Ascending aorta (tissue), 2 donors: ENCODE data around the gene TMEM108. TPM values are rescaled to one million over a fixed set of nuclear protein-coding genes. Genes with fewer than 3 reads are reported as not detected.

Experiments
- DNase-seq, 2 donors: peaks; one replicate each; pipeline ENCODE4 v3.0.0-alpha.2; 2019; ENCODE audit warnings: low spot score in 2 of 2
- H3K27ac ChIP-seq, 2 donors: fragments of 200-600 bp; sonication (generic); one replicate each; pipeline ENCODE4 v1.5.1; 2016 to 2017; ENCODE audit warnings: mild to moderate bottlenecking in 1 of 2
- H3K27me3 ChIP-seq: fragments of 200-600 bp; sonication (generic); one replicate; pipeline ENCODE4 v1.5.1; 2017
- H3K36me3 ChIP-seq, 2 donors: fragments of 200-600 bp; sonication (generic); one replicate each; pipeline ENCODE4 v1.5.1; 2016
- H3K4me1 ChIP-seq, 2 donors: fragments of 200-600 bp; sonication (generic); one replicate each; pipeline ENCODE4 v1.5.1; 2016 to 2017; ENCODE audit warnings: mild to moderate bottlenecking in 1 of 2
- H3K4me3 ChIP-seq, 2 donors: fragments of 200-600 bp; sonication (generic); one replicate each; pipeline ENCODE4 v1.5.1; 2016 to 2017; ENCODE audit warnings: mild to moderate bottlenecking in 1 of 2
- H3K9me3 ChIP-seq, 2 donors: fragments of 200-600 bp; sonication (generic); one replicate each; pipeline ENCODE4 v1.5.1; 2016
- CTCF ChIP-seq, 3 experiments: fragments of 200-600 bp in 2 of 3; fragments of 450-650 bp in 1 of 3; sonication (generic) in 2 of 3; IDR thresholded peaks; one replicate each; pipeline ENCODE4 v1.5.1; 2016 to 2019; ENCODE audit warnings: antibody characterized with exemption in 3 of 3, mild to moderate bottlenecking in 1 of 3, moderate library complexity in 1 of 3
- intact Hi-C: fragments of 100-400 bp; cut with DNase I; formaldehyde crosslinking; loops from one replicate; pipeline ENCODE4 v1.15.1; 2023
- total RNA-seq: library from RNA; depleted of rRNA; stranded (reverse); fragments of >200 nt; gene quantifications from one replicate; pipeline ENCODE4 v1.1.0, GENCODE V29; 2016

The TMEM108 gene
- total RNA-seq, 1 donor from 2014 or later: not detected

GRCh38 chr3:133362539-133362938 lies 324.3 kb downstream of the TMEM108 start:
- Histone ChIP-seq H3K36me3 (no peaks in the 10 kb centered on the region), H3K27ac (no peak overlapping the region), H3K9me3 (no peaks in the 10 kb centered on the region), H3K27me3 (no peaks in the 10 kb centered on the region), H3K4me1 (no peaks in the 10 kb centered on the region), H3K4me3 (no peak overlapping the region)
- intact Hi-C loops: no loop called here
- TF ChIP-seq CTCF (IDR thresholded peaks at IDR 0.05): no peak
- DNase-seq: no peak

- no peaks in the 10 kb centered on the region for H3K4me1 ChIP-seq
- intact Hi-C loops: no loop called here
- no peaks in the 10 kb centered on the region for H3K27me3 ChIP-seq
- no peak for DNase-seq
- TF ChIP-seq CTCF (IDR thresholded peaks at IDR 0.05): no peak
- H3K4me3 ChIP-seq: no peak overlapping the region
- H3K9me3 ChIP-seq: no peaks in the 10 kb centered on the region
- no peaks in the 10 kb centered on the region for H3K36me3 ChIP-seq
- H3K27ac ChIP-seq: no peak overlapping the region
Observed at GRCh38 chr3:133364704-133365103, 326.5 kb downstream of the TMEM108 start.

DNA sequence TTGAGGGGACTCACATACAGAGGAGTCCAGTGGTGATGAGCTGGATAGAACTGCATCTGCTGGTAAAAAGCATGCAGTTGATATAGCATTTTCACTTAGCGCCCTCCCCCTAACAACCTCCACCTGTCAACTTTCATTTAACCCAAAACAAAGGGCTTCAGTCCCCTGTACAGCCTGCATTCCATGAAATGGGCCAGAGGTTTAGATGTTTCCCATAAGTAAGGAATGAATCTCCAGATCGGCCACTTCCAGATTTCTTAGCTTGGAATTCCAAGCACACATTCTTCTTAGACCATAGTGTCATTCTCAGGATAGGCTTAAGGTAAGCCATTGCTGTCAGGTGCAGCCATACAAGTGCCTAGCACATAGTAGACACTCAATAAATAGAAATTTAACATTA lies 328.7 kb downstream of the TMEM108 start:
- no peak for TF ChIP-seq CTCF (IDR thresholded peaks at IDR 0.05)
- Histone ChIP-seq H3K27ac (no peak overlapping the region), H3K4me3 (no peak overlapping the region), H3K9me3 (no peaks in the 10 kb centered on the region), H3K36me3 (no peaks in the 10 kb centered on the region), H3K27me3 (no peaks in the 10 kb centered on the region), H3K4me1 (no peaks in the 10 kb centered on the region)
- no peak for DNase-seq
- intact Hi-C loops: no loop called here

GRCh38 chr3:133367403-133367802 lies 329.2 kb downstream of the TMEM108 start:
- DNase-seq: no peak
- H3K36me3 ChIP-seq: no peaks in the 10 kb centered on the region
- H3K27me3 ChIP-seq: no peaks in the 10 kb centered on the region
- no peak overlapping the region for H3K4me3 ChIP-seq
- no peaks in the 10 kb centered on the region for H3K4me1 ChIP-seq
- no peak for TF ChIP-seq CTCF (IDR thresholded peaks at IDR 0.05)
- H3K9me3 ChIP-seq: no peaks in the 10 kb centered on the region
- H3K27ac ChIP-seq: no peak overlapping the region
- intact Hi-C loops: no loop called here

GRCh38 chr3:133367956-133368355 lies 329.8 kb downstream of the TMEM108 start:
- TF ChIP-seq CTCF (IDR thresholded peaks at IDR 0.05): no peak

DNA sequence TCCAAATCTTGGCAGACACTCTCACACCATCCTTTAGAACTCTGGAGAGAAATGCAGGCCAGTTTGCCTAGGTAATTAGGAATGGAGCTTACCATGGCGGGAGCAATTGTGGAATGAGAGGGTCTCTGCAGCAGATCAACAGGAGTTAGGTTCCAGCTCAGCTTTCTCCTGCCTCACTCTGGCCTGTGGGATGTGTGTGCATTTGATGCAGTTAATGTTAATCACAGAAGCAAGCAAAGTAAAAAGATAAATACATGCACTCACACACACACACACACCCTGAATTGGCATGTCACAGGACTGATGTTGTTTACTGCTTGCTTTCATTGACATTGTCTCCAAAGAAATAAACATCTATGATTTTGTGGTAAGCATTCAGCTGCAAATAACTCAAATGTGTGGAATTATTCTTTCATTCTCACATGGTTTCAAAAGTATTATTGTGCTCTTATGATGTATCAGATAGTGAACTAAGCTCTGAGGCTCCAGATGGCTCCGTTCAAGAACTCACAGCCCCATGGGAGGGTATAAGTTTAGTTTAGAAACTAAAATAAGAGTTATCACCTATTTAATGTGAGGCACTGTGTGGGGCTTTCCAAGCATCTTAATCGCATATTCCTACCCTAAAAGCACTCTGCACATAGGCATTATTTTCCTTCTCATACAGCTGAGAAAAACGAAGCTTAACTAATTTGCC lies 330.3 kb downstream of the TMEM108 start:
- intact Hi-C loops: no loop called here
- no peaks in the 10 kb centered on the region for H3K4me1 ChIP-seq
- H3K9me3 ChIP-seq: no peaks in the 10 kb centered on the region
- H3K4me3 ChIP-seq: no peak overlapping the region
- no peaks in the 10 kb centered on the region for H3K27me3 ChIP-seq
- H3K36me3 ChIP-seq: no peaks in the 10 kb centered on the region
- no peak for TF ChIP-seq CTCF (IDR thresholded peaks at IDR 0.05)
- DNase-seq: no peak
- H3K27ac ChIP-seq: no peak overlapping the region

More at GRCh38 chr3:133367956-133368355, 329.8 kb downstream of the TMEM108 start:
- Histone ChIP-seq H3K36me3 (no peaks in the 10 kb centered on the region), H3K4me3 (no peak overlapping the region), H3K27me3 (no peaks in the 10 kb centered on the region), H3K27ac (no peak overlapping the region), H3K4me1 (no peaks in the 10 kb centered on the region), H3K9me3 (no peaks in the 10 kb centered on the region)
- no peak for DNase-seq
- intact Hi-C loops: no loop called here
